ENCODE data around the gene ZEB2.

Gene ZEB2

DNA sequence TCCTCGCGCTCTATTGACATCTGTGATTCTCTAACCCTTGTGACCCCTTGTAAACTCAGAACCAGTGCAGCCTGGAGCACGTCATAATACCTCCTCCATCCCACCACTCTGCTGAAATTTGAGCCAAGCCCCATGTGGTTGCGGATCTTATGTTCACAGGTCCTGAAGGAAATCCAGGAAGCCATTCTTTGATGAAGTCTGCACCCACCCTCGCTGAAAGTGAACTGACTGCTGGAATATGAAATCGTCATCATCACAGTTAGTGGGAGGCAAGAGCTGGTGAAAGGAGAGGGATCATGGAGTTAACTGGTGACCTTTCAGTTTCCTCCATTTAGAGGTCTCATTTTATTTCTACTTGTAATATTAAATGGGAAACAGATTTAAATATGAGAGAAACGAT, 21.6 kb downstream of the ZEB2 start:
- no peak for TF ChIP-seq CTCF (IDR thresholded peaks at IDR 0.05; ENCODE audit: low read length, missing control alignments)
- no peak overlapping the region for H3K4me3 ChIP-seq (replicated peaks; ENCODE audit: low read depth, low read length)
- no peak for DNase-seq (ENCODE audit: low read depth)

DNA sequence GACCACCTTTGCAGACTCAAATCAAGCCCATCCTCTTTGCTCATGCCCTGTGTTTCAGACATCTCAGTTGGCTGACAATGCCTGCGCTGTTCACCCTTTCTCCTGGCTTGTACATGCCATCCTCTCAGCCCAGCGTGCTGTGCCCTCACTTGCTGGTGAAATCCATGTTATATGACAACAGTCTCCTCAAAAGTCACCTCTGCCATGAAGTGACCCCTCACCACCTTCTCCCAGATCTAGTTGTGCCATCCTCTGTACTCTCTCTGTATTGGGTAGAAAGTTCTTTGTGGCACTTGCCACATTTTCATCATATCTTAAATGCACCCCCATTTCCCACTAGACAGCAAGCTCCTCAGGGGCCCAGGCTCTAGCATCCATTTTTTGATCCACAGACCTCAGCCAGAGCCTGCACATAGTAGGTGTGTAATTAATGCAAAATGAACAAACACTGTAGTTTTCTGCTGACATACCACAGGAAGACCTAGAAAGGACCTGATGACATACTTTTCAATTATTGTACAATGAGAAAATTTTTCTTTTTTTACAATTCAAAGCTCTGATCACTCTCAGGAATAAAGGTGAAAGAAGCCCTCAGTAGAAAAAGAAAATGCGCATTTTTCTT, 22.8 kb downstream of the ZEB2 start:
- no peak overlapping the region for H3K4me3 ChIP-seq (replicated peaks; ENCODE audit: low read depth, low read length)
- no peak for DNase-seq (ENCODE audit: low read depth)
- no peak for TF ChIP-seq CTCF (IDR thresholded peaks at IDR 0.05; ENCODE audit: low read length, missing control alignments)

DNA sequence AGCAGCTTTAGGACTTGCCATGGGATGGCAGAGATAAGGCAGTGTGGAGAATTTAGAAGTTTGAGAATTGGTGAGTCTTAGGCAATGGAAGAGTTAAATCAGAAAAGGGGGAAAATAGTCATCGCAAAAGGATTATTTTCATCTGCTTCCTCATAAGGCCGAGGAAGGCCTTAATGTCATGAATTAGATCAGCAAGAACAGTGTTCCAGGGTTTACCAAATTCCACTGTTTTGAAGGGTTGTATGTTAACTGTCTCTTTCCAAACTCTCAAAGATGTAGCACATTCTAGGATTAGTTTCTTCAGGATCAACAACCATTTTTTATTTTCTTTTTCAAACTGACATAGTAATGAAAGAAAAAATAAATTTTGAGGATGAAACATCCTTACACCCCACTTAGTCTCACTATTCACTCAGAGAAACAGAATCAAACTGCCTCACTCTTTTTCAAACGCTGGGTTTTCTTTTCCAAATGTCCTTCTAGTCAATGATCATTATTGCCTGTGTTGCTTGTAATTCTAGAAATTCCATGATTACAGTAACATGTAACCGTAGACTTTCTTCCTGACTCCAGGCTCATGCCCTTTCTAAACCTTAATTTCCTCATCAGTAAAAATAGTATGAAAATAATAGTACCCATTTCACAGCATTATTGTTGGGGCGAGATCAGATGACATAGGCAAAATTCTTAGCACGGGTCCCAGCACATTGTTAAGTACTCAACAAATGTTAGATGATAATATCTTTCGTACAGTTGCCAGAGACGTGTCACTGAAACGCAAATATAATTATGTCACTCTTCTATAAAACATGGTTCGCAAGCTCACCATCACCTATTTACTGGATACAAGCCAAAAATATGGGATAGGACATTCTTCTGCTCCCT, 23.6 kb downstream of the ZEB2 start:
- no peak for TF ChIP-seq CTCF (IDR thresholded peaks at IDR 0.05; ENCODE audit: low read length, missing control alignments)
- no peak for DNase-seq (ENCODE audit: low read depth)
- no peak overlapping the region for H3K4me3 ChIP-seq (replicated peaks; ENCODE audit: low read depth, low read length)

DNA sequence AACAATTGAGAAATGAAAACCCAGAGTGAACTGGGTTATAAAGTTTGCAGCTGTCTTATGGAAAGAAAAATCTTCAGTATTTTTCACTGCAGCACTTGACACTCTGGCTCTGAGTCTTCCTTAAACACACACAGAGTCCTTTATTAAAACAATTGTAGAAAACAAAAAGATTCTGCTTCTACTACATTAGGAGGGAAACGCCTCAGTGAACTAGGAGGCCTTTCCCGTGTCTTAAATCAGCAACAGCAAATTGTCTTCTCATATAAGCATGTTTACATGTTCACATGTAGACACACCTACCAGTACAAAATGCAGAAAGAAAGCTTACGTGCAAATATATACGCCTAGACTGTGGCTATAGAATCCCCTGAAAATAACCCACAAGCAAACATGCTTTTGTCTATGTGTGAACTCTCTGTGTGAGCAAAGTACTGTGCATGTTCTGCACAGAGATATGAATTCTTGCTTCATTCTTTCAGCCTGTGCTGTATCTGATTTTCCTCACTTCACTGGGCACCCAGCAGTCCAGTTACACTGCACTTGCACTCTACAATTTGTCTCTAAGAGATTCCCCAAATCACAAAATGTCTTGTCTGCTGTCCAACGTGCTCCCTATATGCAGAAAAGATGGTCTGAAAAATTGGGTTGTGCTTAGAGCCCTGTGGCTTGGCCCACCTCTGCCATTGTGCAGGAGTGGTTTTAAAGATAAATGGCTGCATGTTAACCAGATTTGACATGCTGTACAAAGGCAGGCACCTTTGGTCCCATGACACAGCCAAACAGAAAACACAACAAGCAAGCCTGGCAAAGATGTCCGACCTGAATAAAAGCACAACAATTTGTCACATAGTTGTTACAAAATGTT, 24.5 kb downstream of the ZEB2 start:
- H3K4me3 ChIP-seq (replicated peaks; ENCODE audit: low read depth, low read length): no peak overlapping the region
- DNase-seq (ENCODE audit: low read depth): no peak
- TF ChIP-seq CTCF (IDR thresholded peaks at IDR 0.05; ENCODE audit: low read length, missing control alignments): no peak

GRCh38 chr2:144493027-144493809, 26.7 kb downstream of the ZEB2 start:
- TF ChIP-seq CTCF (IDR thresholded peaks at IDR 0.05; ENCODE audit: low read length, missing control alignments): no peak
- no peak for DNase-seq (ENCODE audit: low read depth)
- no peak overlapping the region for H3K4me3 ChIP-seq (replicated peaks; ENCODE audit: low read depth, low read length)

- H3K4me3 ChIP-seq (replicated peaks; ENCODE audit: low read depth, low read length): no peak overlapping the region
- DNase-seq (ENCODE audit: low read depth): no peak
- TF ChIP-seq CTCF (IDR thresholded peaks at IDR 0.05; ENCODE audit: low read length, missing control alignments): no peak
Observed at GRCh38 chr2:144490857-144491256, 29.1 kb downstream of the ZEB2 start.

Data from fibroblast of pulmonary artery (primary cell).